HG02588 (cell line): ENCODE results near the gene ANKRD23.

Experiments
- ATAC-seq: cut with Tn5 transposase; IDR thresholded peaks from one replicate; pipeline ENCODE4 v1.9.1; 2021; ENCODE audit warnings: mild to moderate bottlenecking, moderate library complexity; ENCODE audit not compliant: unreplicated experiment

ANKRD23 gene

DNA sequence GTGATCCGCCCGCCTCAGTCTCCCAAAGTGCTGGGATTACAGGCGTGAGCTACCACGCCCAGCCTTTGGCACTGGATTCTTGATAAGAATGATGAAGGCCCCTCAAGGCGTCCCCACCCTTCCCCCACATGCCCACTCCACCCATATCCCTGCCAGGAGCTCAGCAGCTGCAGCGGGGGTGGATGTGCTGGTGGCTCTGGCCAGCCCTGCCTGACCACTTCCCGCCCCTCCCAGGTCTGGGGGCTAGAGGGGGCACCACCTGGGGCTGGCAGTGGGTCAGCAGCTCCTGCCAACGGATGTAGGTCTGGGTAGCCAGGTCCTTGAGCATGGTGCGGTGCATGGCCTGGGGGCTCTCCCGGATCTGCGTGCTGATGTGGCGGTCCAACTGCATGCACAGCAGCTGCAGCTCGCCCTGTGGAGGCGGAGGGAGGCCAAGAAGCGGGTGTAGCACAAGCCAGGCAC, 33.8 kb upstream of the ANKRD23 start:
- no peak for ATAC-seq

DNA sequence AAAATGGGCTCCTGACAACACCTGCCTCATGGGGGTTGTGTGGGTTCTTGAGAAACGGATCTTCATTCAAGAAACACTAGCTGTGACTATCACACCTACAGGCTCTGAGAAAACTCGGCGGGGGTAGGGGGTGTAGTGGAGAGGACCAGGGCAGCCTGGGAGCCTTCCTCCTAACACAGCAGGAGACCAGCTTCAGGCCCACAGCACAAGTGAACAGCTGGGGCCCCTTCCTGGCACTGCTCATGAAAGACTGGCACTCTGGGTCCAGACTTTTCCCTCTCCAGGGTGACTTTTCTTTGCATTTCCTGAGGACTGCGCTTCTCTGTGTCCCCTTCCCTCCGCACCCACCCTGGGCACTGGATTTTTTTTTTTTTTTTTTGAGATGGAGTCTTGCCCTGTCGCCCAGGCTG, 33.2 kb upstream of the ANKRD23 start:
- ATAC-seq: no peak

DNA sequence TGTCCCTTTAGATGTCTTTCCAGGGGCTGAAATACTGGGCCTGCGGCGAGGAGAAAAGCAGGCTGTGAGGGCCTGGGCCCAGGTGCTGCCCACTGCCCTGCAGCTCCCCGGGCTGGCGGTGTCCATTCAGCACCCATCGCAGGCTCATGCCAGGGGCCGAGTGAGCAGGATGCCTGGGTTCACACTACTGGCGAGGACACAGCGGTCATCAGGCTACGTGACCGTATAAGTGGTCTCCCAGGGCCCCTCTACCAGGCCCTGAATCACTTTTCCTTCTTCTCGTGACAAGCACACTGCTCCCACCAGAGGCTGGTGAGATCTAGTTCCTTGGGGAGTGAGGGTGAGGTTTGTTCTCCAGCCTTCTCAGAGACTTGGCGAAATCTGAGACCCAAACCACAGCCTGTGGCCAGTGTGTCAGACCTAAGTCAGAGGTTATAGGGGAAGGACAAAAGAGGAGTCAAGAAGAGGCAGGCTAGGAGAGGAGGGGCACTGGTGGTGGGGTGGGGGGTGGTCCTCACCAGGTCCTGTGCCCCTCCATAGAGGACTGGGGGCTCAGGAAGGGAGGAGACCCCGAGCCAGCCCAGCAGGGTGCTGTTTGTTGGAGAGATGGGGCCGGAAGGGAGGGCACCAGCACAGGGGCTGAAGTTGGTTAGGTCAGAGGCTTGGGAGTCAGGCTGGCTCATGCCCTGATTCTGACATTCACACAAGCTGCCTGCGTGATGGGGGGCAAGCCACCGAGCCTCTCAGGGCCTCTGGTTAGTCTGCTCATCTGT, 32.6 kb upstream of the ANKRD23 start:
- no peak for ATAC-seq

DNA sequence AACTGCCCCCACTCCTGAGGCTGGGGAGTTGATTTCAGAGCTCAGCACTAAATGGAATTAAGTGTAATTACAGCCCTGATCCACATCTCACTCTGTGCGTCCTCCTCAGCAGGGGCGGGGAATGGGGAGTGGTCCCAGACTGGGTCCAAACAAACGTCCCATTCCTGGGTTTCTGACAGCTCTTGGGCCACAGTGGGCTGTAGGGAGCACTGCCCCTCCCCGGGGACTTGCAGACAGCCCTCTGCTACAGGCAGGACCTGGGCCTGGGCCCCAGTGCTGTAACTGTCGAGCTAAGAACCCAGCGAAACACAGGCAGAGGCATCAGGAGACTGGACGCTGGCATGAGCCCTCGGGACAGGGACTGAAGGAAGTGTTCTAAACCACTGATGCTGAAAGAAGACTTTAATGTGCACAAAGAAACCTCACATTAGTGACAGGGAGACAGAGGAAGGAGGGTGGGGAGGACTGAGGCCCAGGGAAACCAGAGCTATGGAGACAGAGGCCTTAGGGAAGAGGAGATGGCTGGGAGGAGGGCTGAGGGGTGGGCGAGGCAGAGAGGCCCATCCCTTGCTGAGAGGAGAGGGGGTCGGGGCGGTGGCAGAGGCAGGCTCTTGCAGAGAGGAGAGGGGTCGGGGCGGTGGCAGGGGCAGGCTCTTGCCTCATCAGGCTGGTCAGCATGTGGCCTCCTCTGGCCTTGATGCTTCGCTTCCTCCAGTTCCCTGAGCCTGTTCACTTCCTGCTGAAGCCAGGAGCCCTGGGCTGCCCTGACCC, 31.9 kb upstream of the ANKRD23 start:
- ATAC-seq: no peak

DNA sequence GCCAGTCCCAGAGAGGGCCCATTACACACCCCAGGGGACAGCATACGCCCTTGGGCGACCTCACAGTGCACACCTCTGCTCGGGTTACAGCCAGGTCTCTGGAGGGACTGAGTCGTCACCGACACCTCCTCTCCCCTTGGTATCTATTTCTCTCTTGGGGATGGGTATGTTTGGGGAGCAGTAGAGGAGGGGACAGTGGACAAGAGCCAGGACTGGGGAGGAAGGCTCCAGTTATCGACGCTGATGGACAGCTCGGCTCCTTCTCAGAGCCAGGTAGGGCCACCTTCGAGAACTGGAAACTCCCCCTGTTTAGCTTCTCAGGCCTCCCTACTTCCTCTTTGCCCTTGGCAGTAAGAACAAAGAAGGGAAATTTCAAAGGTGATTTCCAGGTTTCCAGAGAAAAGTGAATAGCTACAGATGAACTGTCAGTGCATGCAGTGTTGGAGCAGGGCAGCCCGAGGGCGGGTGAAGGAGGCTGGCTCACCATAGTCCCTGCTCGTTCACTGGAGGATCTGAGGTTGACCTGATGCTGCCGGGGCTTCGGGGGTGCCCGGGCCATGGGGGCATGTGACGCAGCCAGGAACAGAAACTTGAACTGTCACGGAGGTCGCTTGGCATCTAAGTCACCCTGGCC, 30.5 kb upstream of the ANKRD23 start:
- ATAC-seq: no peak

DNA sequence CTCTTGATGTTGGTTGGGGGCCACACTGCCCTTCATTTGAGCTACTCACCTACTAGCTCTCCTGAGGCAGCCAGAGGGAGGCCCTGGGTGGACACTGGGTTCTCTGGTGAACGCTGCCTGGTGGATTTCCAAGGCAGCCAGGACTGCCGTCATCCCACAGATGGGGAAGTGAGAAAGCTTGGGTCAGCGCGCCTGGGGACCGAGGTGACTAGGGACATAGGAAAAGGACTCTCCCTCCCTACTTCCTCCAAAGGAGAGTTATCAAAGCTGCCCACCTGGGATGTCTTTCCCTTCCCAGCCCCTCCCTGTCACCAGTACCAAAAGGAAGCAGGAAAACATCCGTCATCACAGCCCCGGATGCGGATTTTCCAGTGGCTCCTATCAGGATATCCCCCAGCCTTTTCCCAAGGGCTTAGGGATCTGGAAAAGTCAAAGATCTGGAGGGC, 29.9 kb upstream of the ANKRD23 start:
- no peak for ATAC-seq

DNA sequence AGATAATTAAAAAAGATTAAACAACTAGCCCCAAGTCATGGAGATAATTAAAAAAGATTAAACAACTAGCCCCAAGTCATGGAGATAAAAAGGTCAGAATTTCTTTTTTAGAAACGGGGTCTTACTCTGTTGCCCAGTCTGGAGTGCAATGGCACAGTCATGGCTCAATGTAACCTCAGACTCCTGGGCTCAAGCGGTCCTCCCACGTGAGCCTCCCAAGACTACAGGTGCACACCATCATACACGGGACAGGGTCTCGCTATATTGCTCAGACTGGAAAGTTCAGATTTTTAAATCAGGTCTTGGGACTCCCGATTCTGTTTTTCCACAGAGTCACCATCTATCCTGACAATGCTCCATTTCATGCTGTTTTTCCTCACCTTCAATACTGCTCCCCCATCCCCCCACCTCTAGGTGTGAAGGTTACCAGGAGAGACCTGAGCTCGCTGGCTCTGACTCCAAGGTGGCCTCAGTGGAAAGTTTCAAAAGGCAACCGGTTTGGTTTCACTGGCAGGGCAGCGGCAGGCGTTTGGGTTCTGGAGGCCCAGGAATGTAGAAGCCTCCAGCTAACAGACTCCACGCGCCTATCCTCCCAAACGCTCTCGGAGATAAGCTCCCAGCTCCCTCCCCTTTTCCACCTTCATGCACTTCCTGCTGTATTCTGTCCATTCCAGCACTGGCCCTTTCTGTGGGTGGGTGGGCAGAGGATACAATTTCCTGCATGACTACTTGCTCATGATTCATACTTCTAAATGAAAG, 28.9 kb upstream of the ANKRD23 start:
- no peak for ATAC-seq

DNA sequence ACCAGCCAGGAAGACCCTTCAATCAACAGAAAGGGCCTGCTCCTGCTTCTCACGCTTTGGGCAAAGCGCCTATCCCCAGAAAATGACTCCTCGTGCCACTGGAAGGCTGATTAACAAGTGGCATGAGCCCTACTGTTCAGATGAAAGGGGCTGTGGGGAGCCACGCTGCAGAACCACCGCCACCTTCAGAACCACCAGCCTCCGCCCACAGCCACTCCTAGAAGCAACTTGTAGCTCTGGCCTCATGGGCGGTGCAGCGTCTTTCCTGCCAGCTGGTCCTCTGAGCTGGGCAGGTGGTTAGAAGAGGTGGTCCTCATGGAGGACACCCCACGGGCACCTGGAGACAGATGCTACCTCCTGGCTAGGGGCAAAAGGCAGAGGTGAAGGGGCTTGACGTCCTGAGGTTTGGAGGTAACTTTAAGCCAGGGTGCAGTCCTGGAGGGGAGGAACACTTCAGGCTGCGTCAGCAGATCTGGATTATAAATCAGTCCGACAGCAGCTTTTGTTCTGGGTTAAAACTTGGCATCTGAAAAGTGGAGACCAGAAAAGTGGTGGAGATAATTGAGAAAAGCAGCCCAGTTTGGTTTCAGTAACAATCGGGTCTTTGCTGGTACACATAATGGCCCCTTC, 26.9 kb upstream of the ANKRD23 start:
- ATAC-seq: no peak

DNA sequence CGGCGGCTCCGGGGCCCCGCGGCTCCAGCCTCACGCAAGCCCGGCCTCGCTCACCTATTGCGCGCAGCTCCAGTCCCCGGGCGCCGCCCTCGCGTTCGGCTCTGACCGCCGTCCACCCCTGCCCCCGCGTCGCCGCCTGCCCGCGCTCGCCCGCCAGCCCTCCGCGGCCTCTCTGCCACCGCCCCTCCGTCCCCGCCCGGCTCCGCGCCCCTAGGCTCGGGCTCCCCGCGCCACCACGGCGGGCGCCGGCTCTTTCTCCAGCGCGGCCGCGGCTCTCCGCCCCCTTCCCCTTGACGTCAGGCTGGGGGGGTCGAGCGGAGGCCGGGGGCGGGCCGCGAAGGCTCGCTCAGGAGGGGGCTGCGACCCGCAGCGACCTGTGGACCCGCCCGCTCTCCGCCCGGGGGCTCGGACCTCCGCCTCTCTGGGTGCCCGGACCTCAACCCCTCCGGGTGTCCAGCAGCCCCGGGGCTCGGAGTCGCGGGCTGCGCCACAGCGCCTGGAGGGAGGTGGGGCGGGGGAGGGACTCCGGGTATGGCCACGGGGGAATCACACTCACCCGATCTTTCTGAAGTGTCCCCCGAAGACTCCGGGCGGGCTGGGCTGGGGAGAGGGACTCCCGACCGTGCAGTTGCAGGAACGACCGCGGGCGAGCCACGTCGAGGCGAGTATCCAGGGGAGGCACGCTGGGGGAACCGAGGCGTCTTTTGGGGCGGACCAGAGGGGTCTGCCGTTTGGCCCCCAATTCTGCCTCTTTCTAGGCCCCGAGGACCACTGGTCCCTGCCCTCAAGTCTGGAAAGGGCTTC, 26.2 kb upstream of the ANKRD23 start, which contains the start of gene SEMA4C:
Gene SEMA4C, minus strand, starts transcription at position 259 of the 804 bp plus-strand sequence. CDS start 2,194 bp downstream, outside the sequence.
- no peak for ATAC-seq

DNA sequence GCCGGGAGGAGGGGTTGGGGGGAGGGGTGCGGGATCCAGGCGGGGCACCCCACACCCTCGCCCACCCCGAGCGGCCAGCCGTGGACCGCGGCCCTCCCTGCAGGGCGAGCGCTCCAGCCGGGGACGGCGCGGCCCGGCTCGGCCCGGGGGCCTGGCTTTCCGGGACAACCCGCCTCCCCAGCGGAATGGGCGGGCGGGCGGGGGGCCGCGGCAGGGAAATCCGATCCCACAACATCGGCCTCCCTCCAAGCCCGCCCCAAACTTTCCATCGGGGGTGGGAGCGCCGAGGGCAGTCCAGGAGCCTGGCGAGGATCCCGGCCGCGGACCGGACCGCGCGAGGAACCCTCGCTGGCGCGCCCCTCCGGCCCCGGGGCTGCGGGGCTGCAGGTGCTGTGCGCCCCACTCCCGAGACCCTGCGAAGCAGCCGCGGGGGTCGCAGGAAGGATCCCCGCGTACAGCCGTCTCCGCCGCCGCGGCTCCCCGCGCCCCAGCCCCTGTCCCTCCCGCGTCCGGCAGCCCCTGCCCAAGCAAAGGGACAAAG, 25.5 kb upstream of the ANKRD23 start:
- peak; percentile 9 for ATAC-seq

DNA sequence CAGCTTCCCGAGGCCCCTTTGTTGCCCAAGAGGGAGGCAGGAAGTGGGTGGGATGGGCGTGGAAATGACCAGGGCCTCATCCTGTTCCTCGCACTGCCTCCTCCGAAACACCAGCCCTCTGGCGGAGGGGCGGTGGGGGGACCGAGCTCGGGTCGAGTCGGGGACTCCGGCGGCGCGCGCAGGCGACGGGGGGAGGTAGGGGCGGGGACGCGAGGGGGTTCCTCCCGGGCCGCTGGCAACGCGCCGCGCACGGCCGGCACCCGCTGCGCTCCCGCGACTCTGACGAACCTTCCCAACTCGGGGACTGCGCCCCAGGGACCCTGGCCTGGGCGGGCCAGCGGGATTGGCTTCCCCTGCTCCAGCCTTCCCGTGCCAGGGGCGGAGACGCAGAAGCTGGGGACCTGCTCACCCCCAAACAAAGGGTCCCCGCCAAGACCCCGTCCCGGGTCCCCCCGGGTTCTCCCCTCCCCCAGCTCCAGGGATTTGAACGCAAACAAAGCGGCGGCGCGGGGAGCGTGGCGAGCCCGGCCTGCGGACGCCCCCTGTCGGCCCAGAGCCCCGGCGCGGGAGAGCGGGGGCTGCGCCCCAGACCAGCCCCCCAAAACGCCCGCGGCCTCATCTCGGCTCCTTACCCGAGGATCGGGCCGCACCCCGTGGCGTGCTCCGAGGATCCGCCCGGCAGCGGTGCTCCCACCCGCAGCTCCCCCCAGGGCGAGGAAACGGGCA, 24.9 kb upstream of the ANKRD23 start:
- peak; percentile 30 for ATAC-seq

DNA sequence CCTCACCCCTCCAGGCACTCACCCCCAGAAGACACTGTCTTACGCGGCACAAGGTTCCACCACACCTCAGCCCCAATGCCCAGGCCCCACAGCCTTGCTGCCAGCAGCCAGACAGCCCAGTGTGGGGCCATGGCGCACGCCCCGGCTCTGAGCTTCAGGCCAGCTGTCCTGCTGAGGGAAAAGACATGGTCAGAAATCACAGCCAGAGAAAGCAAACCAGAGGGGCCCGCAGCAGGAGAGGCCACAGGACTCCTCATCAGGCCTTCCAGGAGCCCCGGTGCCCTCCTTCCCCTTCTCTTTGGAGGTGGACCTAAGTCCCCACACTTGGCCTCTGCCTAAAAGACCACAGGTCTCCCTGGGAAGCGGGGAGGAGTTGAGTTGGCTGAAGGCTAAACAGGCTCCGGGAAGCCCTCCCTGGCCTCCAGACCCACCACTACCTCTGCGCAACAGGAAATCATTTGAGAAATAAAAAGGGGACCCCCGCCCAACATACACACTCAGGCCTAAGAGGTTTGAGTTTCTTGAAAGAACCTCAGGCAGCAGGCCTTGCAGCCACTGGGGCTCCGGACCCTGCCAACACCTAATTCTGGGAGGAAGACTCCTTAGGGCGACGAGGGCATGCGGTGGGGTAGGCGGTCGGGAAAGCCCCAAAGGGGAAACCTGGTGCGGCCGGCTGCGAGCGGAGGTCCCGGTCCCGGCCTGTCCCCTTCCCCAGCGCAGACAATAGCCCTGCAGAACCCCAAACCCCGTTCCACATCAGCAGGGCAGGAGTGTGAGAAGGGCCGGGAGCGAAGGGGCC, 24.1 kb upstream of the ANKRD23 start:
- no peak for ATAC-seq

DNA sequence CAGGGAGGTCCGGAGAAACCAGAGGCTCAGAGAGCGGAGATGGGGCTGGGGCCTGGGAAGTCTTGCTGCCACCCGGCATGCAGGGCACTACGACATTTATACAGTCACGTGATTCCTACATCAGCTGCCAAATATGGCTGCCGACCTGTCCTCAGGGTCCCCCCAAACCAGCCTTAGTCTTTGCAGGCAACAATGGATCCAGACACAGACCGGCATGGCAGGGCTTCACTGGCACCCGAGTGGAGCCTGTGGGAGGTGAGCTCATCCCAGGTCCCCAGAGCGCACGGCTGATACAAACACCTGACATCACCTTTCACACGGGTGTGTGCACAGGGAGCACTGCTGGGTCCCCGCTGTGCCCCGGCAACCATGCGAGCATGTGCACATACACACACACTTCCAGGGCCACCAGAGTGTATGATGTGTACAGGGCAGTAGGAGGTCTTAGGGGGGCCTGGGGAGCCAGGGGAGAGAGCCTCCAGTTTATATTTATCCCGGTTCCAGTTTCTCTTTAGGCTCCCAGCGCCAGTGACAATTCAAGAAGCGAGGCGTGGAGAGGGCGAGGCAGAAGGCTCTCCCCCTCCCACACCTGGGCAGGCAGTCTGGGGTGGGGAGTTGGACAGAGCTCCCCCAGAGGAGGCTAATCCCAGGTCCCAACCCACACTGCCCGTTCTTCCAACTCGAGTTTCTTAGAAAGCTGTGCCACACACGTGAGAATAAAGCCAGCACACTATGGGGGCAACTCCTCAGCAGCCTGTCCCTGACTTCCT, 23.4 kb upstream of the ANKRD23 start:
- ATAC-seq: no peak

DNA sequence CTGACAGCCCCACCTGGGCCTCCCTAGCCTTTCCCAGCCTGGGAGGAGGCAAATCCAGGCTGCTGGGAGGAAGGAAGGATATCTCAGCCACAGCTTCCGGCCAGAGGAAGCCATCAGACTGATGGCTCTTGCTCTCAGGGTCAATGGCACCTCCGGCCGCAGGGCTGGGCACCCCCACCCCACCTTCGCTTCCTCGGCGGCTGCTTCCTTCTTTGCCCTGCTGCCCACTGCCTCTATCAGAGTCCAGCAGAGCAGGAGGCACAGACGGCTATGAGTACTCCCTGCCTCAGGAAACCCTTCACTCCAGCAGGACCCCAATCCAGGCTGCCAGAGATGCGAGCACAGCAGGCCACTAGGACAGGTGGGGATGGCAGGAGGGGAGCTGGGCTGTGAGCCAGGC, 22.8 kb upstream of the ANKRD23 start:
- ATAC-seq: no peak

DNA sequence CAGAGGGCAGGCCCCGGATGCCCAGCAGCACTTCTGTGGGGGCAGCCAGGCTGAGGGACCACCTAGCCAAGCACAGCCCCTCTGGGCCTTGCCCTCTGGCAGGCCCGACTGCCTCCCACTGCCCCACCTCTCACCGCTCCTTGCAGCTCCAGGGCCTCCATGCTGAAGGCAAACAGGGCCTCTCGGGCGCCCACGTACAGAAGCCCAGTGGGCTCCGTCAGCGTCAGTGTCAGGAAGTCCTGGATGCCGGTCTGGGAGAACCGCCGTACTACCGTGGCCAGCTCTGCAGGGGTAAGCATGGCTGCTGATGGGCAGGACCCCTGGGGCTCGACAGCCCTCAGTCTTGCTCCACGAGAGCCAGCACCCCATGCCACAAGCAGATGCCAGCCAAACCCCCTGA, 22.3 kb upstream of the ANKRD23 start:
- no peak for ATAC-seq

DNA sequence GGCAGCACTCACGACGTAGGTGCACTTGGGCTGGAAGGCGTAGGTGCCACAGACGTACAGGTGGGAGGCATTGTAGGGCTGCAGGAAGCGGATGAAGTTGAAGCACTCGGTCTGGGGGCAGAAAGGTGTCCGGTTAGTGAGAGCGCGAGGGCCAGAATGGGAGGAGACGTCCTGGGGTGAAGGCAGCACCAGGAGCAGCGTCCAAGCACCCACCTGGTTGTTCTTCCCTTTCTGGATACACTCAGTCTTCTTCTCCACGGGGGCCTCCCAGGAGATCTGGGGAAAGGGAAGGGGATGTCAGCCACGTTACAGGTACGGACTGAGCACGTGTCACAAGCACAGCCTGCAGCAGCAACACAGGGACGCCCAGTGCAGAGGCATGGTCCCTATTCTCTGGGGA, 21.8 kb upstream of the ANKRD23 start:
- ATAC-seq: no peak
